ENCODE measurements around the gene CCDC12. TPM values are rescaled to one million over a fixed set of nuclear protein-coding genes. Genes with fewer than 3 reads are reported as not detected.

CCDC12 gene
- total and polyA plus RNA-seq, 5 experiments from 2014 or later: 58.8 to 106 (median 81.9) TPM

DNA sequence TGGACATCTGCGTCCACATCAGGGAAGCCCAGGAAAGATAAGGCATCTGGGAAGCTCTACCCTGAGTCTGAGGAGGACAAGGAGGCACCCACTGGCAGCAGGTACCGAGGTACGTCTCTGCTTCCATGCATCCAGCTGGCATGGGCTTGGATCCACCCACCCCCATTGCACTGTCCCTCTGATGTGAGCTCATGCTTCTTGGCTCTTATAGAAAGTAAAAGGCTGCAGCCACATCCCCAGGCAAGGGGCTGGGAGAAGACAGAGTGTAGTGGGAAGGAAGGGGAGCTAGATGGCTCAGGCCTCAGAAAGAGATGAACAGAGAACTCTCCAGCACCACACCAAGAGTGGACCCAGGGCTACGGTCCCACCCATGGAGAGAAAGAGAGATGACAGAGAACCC is 80.8 kb downstream of the CCDC12 start:
- DNase-seq (no peak), ATAC-seq (no peak)
- H3K27ac Mint-ChIP-seq: peak overlapping the region in 1 of 10 donors; percentile 10
- H3K36me3 Mint-ChIP-seq: no peaks in the 10 kb centered on the region
- peaks cover 16 to 78% (median 42%) of the 10 kb centered on the region in 5 donors for H3K27me3 Mint-ChIP-seq
- POLR2A ChIA-PET: no interaction called here
- no peak overlapping the region for H3K4me3 Mint-ChIP-seq
- H3K9me3 Mint-ChIP-seq: no peaks in the 10 kb centered on the region
- peaks cover 2 to 19% (median 13%) of the 10 kb centered on the region in 4 donors for H3K4me1 Mint-ChIP-seq

DNA sequence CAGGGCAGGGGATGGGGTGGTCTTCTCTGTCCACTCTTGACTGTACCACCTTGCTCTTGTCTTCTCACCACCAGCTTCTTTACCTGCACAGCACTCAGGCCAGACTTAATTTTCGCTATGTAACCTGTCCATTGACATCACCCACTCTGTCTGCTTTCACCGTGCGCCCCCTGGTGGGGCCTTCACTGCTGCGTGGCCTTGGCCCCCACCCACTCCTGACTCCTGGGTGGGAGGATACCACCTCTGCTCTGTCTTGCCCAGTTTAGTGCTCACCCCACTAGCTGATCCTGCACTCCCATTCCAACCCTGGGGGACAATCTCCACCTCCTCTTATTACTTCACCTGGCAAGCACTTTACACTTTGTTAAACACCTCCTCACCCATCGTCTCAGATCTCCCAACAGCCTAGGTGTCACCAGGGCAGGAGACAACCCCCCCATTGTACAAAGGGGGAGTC is 81.3 kb downstream of the CCDC12 start:
- peak; percentile 59 to 88 (median 78) for DNase-seq
- H3K36me3 Mint-ChIP-seq: no peaks in the 10 kb centered on the region
- peak overlapping the region in 1 of 10 donors; percentile 10 for H3K27ac Mint-ChIP-seq
- ATAC-seq: peak; percentile 91 to 96
- H3K27me3 Mint-ChIP-seq: peaks cover 18 to 81% (median 43%) of the 10 kb centered on the region in 5 donors
- peaks cover 2 to 19% (median 13%) of the 10 kb centered on the region in 4 donors for H3K4me1 Mint-ChIP-seq
- POLR2A ChIA-PET: interaction anchor here (0.7 kb wide), 1 partner anchor 193 kb away, joined by 8 read pairs; no protein-coding TSS in a partner anchor
- no peaks in the 10 kb centered on the region for H3K9me3 Mint-ChIP-seq
- peak overlapping the region in 2 of 10 donors; percentile 1 to 3 for H3K4me3 Mint-ChIP-seq

DNA sequence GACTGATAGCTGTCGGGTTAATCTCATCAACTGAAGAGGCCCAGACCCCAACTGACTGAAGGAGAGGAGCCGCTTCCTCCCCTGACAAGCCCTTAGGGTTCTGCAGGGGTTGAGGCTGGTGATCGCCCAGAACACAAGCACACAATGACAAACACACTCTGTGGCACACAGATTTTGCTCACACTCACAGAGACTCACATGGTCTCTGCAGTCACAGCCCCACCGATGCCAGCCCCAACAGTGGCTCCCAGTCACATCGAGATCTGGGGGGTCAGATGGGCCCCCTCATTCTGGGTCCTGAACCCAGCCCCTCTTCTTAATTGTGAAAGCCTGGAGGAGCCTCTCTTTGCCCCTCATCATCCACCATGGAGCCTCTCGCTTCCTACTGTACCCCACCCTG is 82.3 kb downstream of the CCDC12 start:
- Mint-ChIP-seq H3K27me3 (peaks cover 19 to 78% (median 45%) of the 10 kb centered on the region in 5 donors), H3K4me3 (no peak overlapping the region), H3K9me3 (no peaks in the 10 kb centered on the region), H3K27ac (peak overlapping the region in 1 of 10 donors; percentile 18), H3K4me1 (peaks cover 4 to 19% (median 13%) of the 10 kb centered on the region in 4 donors), H3K36me3 (no peaks in the 10 kb centered on the region)
- POLR2A ChIA-PET: no interaction called here
- DNase-seq: peak in 1 of 10 donors; percentile 16
- ATAC-seq: no peak

DNA sequence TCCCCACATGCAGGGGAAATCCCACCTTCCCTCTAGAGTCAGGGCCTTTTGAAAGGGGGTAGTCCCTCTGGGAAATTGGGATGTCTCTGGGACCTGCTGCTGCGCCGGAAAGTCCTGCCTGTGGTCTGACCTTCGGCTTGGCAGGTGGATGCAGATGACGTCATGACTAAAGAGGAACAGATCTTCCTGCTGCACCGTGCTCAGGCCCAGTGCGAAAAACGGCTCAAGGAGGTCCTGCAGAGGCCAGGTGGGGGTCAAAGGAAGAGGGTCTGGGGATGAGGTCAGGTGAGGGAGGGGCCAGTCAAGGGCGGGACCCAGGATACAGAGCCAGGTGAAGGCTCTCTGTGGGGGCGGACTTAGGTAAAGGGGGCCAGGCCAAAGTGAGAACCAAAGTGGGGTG is 82.8 kb downstream of the CCDC12 start:
- Mint-ChIP-seq H3K9me3 (no peaks in the 10 kb centered on the region), H3K4me3 (no peak overlapping the region), H3K36me3 (no peaks in the 10 kb centered on the region), H3K4me1 (peaks cover 4 to 14% (median 8%) of the 10 kb centered on the region in 4 donors), H3K27me3 (peaks cover 19 to 73% (median 40%) of the 10 kb centered on the region in 5 donors), H3K27ac (no peak overlapping the region)
- POLR2A ChIA-PET: no interaction called here
- peak in 1 of 10 donors; percentile 43 for DNase-seq
- no peak for ATAC-seq

DNA sequence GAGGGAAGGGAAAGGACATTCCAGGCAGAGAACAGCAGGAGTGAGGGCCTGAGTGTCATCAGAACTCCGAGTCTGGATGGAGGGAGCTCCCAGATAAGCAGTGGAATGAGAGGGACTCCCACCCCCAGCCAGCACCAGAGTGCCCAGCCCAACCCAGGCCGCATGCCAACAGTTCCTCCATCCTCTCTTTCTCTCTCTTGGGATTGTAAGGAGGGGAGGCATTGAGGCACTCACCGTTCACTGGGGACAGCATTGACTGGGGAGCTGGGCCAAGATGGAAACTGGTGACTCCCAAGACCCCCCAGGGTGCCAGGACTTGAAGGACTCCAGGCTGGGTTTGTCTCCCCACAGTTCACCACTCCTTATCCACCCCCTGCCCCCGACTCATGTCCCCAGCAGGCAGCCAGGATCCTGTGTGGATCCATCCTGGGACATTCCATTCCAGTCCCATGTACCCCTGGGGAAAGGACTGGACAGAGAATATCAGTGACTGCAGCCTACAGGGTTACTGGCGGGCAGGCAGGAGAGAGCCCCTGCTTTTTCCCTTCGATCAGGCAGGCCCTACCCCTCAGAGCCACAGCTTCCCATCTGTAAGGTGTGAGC is 83.3 kb downstream of the CCDC12 start:
- peak in 1 of 10 donors; percentile 36 for DNase-seq
- no peaks in the 10 kb centered on the region for H3K36me3 Mint-ChIP-seq
- H3K27ac Mint-ChIP-seq: no peak overlapping the region
- no peaks in the 10 kb centered on the region for H3K9me3 Mint-ChIP-seq
- no peak for ATAC-seq
- H3K4me1 Mint-ChIP-seq: peaks cover 3 to 11% (median 7%) of the 10 kb centered on the region in 4 donors
- peak overlapping the region in 2 of 10 donors; percentile 9 to 39 for H3K4me3 Mint-ChIP-seq
- POLR2A ChIA-PET: no interaction called here
- H3K27me3 Mint-ChIP-seq: peaks cover 19 to 68% (median 36%) of the 10 kb centered on the region in 5 donors

DNA sequence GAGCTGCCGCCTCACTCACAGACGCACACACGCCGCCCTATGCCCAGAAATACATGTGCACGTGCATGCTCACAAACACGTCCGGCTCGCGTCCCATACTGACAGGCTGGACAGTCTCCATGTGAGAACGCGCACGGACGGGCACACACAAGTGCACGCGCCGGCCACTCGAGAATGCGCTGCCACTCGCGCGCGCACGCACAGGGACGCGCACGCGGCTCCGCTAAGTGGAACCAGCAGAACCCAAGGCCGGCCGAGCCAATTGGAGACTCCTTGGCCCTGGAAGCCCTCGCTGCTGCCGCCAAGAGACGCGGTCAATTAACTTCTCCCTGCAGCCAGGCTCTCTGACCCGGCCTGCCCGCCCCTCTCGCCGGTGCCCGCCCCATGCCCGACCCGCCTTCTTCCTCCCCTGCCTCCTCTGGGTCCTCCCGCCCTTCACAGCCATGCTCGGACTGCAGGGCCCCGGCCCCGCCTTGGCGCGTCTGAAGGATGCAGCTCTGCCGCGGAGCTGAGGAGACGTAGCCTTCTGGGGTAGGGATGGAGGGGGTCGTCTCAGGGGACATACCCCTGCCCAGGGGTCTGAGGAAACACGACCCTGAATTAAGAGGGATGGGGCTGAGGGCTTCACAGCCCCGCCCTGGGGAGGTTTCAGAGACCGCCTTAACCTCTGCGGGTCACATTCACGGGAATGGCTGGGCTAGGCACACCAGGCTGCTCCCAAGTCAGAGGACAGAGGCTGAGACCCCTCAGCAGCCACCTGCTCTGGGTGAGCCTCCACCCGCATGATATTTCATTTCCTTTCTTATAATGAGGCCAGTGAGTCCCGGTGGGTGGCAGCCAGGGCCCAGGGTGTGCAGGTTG is 84.0 kb downstream of the CCDC12 start:
- ATAC-seq: no peak
- peak overlapping the region in 9 of 10 donors; percentile 26 to 71 (median 59) for H3K4me3 Mint-ChIP-seq
- H3K9me3 Mint-ChIP-seq: no peaks in the 10 kb centered on the region
- peaks cover 21 to 62% (median 29%) of the 10 kb centered on the region in 5 donors for H3K27me3 Mint-ChIP-seq
- POLR2A ChIA-PET: no interaction called here
- H3K36me3 Mint-ChIP-seq: no peaks in the 10 kb centered on the region
- H3K4me1 Mint-ChIP-seq: peaks cover 3 to 11% (median 5%) of the 10 kb centered on the region in 4 donors
- DNase-seq: no peak
- peak overlapping the region in 1 of 10 donors; percentile 59 for H3K27ac Mint-ChIP-seq

DNA sequence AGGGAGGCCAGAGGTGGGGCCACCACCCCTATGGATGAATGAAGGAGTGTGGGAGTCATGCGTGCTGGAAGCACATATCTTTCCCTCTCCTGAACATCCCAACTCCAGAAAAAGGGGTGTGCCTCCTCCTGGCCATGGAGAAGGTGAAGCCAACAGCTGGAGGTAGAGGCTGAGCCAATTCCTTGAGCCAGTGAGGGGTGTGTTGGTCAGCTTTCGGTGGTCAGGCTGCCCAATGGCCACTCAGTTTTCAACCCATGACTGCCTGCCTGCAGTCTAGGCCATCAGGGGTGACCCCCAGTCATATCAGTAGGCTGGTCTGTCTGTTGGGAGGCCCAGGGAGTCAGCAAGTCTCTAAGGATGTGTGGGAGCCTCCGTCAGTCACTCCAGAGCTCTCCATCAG is 85.4 kb downstream of the CCDC12 start:
- Mint-ChIP-seq H3K4me1 (peaks cover 3 to 11% (median 5%) of the 10 kb centered on the region in 4 donors), H3K27ac (no peak overlapping the region), H3K36me3 (no peaks in the 10 kb centered on the region), H3K9me3 (no peaks in the 10 kb centered on the region), H3K27me3 (peaks cover 22 to 55% (median 29%) of the 10 kb centered on the region in 5 donors), H3K4me3 (peak overlapping the region in 2 of 10 donors; percentile 13 to 70)
- DNase-seq: no peak
- POLR2A ChIA-PET: no interaction called here
- no peak for ATAC-seq

DNA sequence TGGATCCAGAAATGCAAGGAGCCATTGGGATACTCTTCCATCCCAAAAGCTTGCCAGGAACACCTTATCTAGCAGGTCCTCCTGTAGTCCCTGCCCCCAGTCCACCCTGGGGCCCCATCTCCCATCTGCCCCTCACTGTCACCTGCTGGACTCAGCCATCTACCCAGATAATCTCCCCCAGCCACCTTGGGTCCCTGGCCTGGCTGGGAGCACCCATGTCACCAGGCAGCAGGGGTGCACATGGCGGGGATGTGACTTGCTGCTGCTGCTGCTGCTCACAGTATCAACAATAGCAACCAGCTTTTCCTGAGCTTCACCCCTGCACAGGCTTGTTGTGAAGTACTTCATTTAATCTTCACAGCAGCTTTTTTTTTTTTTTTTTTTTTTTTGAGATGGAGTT is 86.4 kb downstream of the CCDC12 start:
- Mint-ChIP-seq H3K4me3 (no peak overlapping the region), H3K27ac (no peak overlapping the region), H3K4me1 (peaks cover 2 to 10% (median 4%) of the 10 kb centered on the region in 4 donors), H3K27me3 (peaks cover 21 to 53% (median 26%) of the 10 kb centered on the region in 5 donors), H3K36me3 (no peaks in the 10 kb centered on the region), H3K9me3 (no peaks in the 10 kb centered on the region)
- POLR2A ChIA-PET: no interaction called here
- ATAC-seq: no peak
- no peak for DNase-seq

DNA sequence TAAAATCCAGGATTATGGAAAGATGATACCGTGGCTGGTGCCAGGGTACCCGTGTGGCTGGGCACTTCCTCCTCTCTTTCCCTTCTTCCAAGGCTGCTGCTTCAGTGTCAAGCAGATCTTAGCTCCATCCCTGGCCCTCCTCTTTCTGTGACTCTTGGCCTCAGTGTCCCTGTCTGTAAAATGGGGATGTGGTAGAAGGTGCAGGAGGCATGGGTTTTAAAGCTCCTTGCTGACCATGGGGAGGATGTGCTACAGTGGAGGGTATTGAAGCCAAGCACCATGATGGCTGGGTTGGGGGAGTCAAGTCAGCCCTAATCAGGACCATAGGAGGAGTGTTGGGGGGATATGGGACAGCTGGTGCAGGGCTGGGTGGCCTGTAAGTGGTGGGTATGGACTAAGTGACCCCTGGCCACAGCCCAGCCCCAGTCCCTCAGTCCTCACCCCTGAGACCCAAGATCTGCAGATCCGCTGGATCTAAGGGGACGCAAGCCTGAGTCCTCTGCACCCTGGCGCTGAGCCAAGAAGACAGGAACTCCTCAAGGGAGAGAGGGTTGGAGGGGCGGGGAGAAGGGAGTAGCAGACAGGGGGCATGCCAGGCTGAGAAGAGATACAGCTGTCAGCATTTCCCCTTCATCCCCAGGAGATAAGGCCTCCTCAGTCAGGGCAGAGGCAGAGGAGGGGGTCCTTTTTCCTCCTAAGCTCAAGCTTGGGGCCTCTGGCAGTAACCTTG is 87.0 kb downstream of the CCDC12 start:
- DNase-seq (no peak), ATAC-seq (no peak)
- H3K36me3 Mint-ChIP-seq: no peaks in the 10 kb centered on the region
- H3K4me1 Mint-ChIP-seq: peaks cover 0 to 10% (median 4%) of the 10 kb centered on the region in 4 donors
- H3K9me3 Mint-ChIP-seq: no peaks in the 10 kb centered on the region
- POLR2A ChIA-PET: no interaction called here
- peak overlapping the region in 1 of 10 donors; percentile 18 for H3K27ac Mint-ChIP-seq
- H3K27me3 Mint-ChIP-seq: peaks cover 24 to 53% (median 29%) of the 10 kb centered on the region in 5 donors
- H3K4me3 Mint-ChIP-seq: no peak overlapping the region

DNA sequence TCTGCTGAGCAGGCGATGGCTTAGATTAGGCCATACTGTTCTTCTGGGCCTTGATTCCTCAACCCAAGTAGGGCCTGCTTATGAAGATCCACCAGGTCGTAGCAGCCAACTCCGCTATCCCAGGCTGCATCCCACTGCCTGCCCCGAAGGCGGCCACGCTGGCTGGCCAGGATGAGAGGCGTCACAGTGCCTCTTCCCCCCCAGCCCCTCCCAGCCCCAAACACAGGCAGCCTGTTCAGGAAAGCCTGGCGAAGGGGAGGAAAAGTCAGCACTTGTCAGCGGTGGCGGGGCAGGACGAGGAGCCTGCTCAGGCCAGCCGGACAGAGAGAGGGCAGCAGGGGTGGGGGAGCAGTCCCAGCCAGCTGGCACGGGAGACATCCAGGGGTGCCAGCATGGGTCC is 87.8 kb downstream of the CCDC12 start:
- DNase-seq (no peak), ATAC-seq (no peak)
- Mint-ChIP-seq H3K27ac (no peak overlapping the region), H3K4me3 (no peak overlapping the region), H3K27me3 (peaks cover 28 to 55% (median 32%) of the 10 kb centered on the region in 5 donors), H3K9me3 (no peaks in the 10 kb centered on the region), H3K36me3 (no peaks in the 10 kb centered on the region), H3K4me1 (peaks cover 2 to 14% (median 4%) of the 10 kb centered on the region in 4 donors)
- POLR2A ChIA-PET: no interaction called here

DNA sequence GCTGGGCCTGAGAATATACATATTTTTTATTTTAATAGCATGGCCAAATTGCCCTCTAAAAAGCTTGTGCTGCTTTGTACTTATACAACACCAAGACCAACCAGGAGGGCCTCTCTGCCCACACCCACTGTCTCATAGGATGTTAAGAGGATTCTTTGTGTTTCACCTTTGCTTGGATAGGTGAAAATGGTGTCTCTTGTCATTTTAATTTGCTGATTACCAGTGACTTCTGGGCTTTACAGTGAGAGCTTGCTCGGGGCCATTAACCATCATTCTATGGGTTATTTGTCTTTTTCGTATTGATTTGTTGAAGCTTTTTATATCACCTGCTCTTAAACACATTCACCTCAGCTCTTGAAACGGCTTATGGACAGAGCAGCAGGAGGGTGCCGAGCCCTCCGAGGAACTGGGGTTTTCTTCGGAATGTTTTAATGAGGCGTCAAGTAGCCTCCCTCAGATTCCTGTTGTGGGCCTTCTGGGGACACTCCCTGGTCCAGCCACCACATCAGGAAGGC is 88.5 kb downstream of the CCDC12 start:
- Mint-ChIP-seq H3K4me3 (no peak overlapping the region), H3K36me3 (no peaks in the 10 kb centered on the region), H3K27me3 (peaks cover 28 to 51% (median 31%) of the 10 kb centered on the region in 5 donors), H3K27ac (no peak overlapping the region), H3K9me3 (no peaks in the 10 kb centered on the region), H3K4me1 (peaks cover 4 to 16% (median 6%) of the 10 kb centered on the region in 4 donors)
- no peak for ATAC-seq
- no peak for DNase-seq
- POLR2A ChIA-PET: no interaction called here

DNA sequence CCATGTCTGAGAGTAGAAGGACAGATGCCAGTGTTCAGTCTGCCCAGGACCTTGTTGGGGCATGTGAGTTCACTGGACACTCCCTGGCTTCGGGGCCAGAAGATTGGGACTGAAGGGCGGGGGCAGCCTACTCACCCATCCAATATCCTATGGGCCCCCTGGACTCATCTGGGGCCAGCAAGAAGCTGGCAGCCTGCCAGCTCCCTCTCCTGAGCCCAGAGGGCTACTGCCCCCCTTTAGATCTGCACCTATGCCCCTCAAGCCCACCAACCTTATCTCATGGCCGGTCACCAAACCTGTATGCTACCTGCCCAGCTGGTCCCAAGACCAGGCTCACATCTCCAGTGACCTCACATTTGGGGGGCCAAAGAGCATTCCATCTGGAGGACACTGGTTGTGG is 90.9 kb downstream of the CCDC12 start:
- POLR2A ChIA-PET: no interaction called here
- H3K9me3 Mint-ChIP-seq: no peaks in the 10 kb centered on the region
- ATAC-seq: no peak

More for the DNA sequence above, 90.9 kb downstream of the CCDC12 start:
- DNase-seq: no peak
- Mint-ChIP-seq H3K4me3 (no peak overlapping the region), H3K27ac (no peak overlapping the region), H3K4me1 (peaks cover 2 to 13% (median 5%) of the 10 kb centered on the region in 4 donors), H3K27me3 (peaks cover 15 to 39% (median 24%) of the 10 kb centered on the region in 5 donors), H3K36me3 (no peaks in the 10 kb centered on the region)
